Activated naive CD4-positive, alpha-beta T cell treated with anti-CD3 and anti-CD28 coated beads, Interleukin-2, amount 10 ng/mL, durations not matched to agents 7 days and 5 days (primary cell): ENCODE results near the gene WNT5B.

Experiments used
- CTCF ChIA-PET: fragments of 350-600 bp; sonication (Branson Sonifier 250); formaldehyde crosslinking; loops from one replicate; lab custom pipeline; 2021; ENCODE audit warnings: antibody characterized with exemption; lab: Charles Lee
- DNase-seq: peaks from one replicate; pipeline ENCODE4 v3.0.0-alpha.2; 2020
- H3K27ac Mint-ChIP-seq: one replicate; pipeline ENCODE4 v1.8.0; 2021; ENCODE audit warnings: mild to moderate bottlenecking, moderate library complexity, mixed read lengths
- H3K27me3 Mint-ChIP-seq: one replicate; pipeline ENCODE4 v1.8.0; 2021; ENCODE audit warnings: mild to moderate bottlenecking, mixed read lengths
- H3K36me3 Mint-ChIP-seq: one replicate; pipeline ENCODE4 v1.8.0; 2021; ENCODE audit warnings: mixed read lengths
- H3K4me1 Mint-ChIP-seq: one replicate; pipeline ENCODE4 v1.8.0; 2021; ENCODE audit warnings: mixed read lengths
- H3K4me3 Mint-ChIP-seq: one replicate; pipeline ENCODE4 v1.8.0; 2021; ENCODE audit warnings: mild to moderate bottlenecking, moderate library complexity, mixed read lengths
- H3K9me3 Mint-ChIP-seq: one replicate; pipeline ENCODE4 v1.8.0; 2021; ENCODE audit warnings: mixed read lengths

WNT5B gene

DNA sequence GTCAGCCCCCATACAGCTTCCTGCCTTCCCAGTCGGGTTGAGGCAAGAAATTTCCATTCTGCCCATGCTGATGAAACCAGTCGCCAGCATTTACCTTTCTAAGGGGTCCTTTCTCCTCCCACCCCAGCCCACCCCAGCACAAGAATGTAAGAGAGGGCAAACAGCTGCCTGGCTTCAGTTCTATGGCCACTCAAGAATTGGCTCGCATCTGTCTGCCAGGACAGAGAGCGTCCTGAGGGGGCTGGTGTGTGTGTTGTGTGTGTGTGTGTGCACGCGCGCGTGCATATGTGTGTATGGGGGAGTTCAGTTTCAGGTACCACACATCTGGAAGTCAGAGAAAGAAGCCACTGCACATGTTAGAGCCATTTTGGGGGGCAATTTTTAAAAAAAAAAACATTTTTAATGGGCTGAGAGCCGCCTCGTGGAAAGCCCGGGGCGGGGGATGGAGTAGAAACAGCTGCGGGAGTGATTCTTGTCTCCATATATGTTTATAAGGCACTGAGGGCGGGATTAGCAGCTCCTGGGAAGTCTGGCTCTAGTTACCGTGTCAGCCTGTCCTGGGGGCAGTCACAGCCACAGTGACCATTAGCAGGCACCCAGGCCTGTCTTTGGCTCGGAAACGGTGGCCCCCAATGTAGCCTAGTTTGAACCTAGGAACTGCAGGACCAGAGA is at the start of gene WNT5B:
TSS of gene WNT5B (plus strand) at position 566 of the 672 bp plus-strand sequence. CDS start 2,124 bp downstream, outside the sequence.
- Mint-ChIP-seq H3K27ac (no peak within 1 kb of the TSS), H3K4me1 (peaks cover 21% of the 10 kb centered on the region), H3K4me3 (peak within 1 kb of the TSS; percentile 5), H3K27me3 (peaks cover 81% of the 10 kb centered on the region), H3K9me3 (no peaks in the 10 kb centered on the region), H3K36me3 (no peaks in the 10 kb centered on the region)
- CTCF ChIA-PET = interaction anchor here (1.7 kb wide), 1 partner anchor 233 kb away, joined by 3 read pairs; no protein-coding TSS in a partner anchor
- no peak for DNase-seq

DNA sequence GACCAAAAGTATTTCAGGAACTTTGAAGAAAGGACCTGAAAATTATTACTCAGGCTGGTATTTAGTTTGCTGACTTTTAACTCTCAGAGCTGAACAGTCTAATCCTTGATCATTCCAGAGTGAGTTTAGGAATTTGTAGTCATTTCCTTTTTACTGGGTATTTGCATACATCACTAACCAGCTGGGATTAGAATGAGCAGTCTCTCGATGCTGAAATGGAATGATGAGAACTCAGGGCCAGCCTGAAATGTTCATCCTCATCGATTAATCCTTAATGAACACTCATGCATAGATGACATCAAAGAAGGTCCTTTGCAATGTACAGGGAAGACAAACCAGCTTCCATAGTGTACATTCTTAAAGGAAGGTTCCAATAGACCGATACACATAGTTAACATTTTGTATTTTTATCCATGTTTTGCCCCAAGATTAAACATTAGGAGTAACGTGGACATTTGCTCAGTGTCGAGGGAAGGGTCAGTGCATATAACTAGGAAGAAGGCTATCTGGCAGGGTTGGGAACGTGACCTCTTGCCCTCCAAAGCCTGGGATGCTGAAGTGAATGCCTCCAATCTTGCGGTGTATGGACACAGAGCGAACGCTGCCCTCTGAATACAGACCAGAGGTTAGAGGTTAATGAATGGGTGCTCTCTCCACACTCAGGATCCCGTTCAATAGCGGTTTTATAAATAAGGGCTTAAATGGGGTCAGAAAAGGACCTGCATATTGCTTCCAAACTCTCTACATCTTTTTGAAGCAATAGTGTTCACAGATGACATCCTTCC is 49.2 kb upstream of the WNT5B start:
- no peaks in the 10 kb centered on the region for H3K9me3 Mint-ChIP-seq
- no peaks in the 10 kb centered on the region for H3K36me3 Mint-ChIP-seq
- peaks cover 9% of the 10 kb centered on the region for H3K27me3 Mint-ChIP-seq
- CTCF ChIA-PET = interaction anchor here (1.1 to 9.6 kb wide), 2 partner anchors 462 to 1010 kb away, joined by 3 to 210 read pairs; no protein-coding TSS in a partner anchor
- no peak for DNase-seq
- H3K4me3 Mint-ChIP-seq = no peak overlapping the region
- H3K4me1 Mint-ChIP-seq = peaks cover 6% of the 10 kb centered on the region
- no peak overlapping the region for H3K27ac Mint-ChIP-seq

DNA sequence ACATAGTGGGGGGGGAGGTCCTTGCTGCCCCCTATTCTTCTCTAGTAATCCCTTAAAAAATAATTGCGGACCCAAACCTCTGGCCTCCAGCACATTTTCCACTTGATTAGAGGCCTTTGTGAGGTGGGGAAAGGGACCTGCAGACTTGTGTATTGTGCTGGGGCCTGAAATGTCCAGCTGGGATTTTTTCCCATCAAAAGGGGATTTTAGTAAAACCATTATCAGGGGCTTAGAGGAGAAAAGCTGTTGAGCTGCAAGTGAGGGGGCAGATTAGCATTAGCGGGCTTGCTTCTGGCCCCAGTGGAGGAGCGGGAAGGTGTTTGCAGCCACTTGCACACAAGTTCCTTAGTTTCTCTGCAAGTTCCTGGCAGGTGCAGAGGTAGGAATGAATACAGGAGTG is 48.5 kb upstream of the WNT5B start:
- CTCF ChIA-PET = interaction anchor here (1.1 to 9.6 kb wide), 3 partner anchors 24 to 1011 kb away, joined by 3 to 210 read pairs (median 3); no protein-coding TSS in a partner anchor
- Mint-ChIP-seq H3K36me3 (no peaks in the 10 kb centered on the region), H3K27me3 (peaks cover 7% of the 10 kb centered on the region), H3K4me1 (peaks cover 6% of the 10 kb centered on the region), H3K9me3 (no peaks in the 10 kb centered on the region), H3K27ac (no peak overlapping the region), H3K4me3 (no peak overlapping the region)
- no peak for DNase-seq

DNA sequence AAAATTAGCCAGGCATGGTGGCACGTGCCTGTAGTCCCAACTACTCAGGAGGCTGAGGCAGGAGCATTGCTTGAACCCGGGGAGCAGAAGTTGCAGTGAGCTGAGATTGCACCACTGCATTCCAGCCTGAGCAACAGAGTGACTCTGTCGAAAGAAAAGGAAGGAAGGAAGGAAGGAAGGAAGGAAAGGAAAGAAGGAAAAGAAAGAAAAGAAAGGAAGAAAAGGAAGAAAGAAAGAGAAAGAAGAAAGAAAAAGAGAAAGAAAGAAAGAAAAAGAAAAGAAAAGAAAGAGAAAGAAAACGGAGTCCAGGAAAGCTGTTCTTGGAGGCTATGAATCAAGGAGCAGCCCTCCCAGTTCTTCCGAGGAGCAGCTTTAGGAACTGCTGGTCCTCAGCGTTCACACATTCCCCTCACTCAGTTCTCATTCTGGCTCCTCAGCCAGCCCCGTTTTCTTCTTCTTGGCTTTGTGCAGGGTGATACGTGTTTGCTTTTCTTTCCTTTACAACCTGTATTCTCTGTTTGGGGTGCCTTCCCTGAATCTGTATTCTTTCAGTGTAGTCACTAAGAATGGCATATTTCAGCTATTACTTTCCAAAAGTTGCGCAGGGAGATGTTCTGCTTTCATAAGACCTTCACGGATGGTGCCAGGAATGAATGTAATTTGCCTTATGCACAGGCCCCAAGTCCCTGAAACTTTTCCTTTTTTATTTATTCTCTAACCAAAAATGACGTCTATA is 46.9 kb upstream of the WNT5B start:
- CTCF ChIA-PET = interaction anchor here (1.2 to 9.6 kb wide), 9 partner anchors 19 to 1013 kb away, joined by 3 to 210 read pairs (median 10); no protein-coding TSS in a partner anchor
- no peak overlapping the region for H3K27ac Mint-ChIP-seq
- H3K27me3 Mint-ChIP-seq = peaks cover 3% of the 10 kb centered on the region
- H3K4me3 Mint-ChIP-seq = no peak overlapping the region
- no peak for DNase-seq
- peaks cover 6% of the 10 kb centered on the region for H3K4me1 Mint-ChIP-seq
- H3K9me3 Mint-ChIP-seq = no peaks in the 10 kb centered on the region
- H3K36me3 Mint-ChIP-seq = peaks cover 4% of the 10 kb centered on the region

DNA sequence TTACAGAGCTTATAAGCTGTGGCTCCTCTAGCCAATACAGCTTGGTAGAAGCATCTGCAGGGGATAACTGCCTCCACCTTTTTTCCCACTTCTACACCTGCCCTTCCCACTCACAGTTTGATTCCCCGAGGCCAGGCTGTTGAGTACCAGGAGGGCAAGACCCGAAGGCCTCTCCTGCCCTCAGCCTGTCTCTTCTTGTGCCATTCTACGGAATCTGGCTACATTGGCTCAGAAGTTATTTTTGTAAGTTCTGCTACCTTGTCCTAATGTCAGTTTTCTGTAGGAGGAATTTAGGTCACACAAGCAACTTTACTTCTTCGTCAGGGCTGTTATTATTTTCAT is 46.4 kb upstream of the WNT5B start:
- H3K27ac Mint-ChIP-seq = no peak overlapping the region

DNA sequence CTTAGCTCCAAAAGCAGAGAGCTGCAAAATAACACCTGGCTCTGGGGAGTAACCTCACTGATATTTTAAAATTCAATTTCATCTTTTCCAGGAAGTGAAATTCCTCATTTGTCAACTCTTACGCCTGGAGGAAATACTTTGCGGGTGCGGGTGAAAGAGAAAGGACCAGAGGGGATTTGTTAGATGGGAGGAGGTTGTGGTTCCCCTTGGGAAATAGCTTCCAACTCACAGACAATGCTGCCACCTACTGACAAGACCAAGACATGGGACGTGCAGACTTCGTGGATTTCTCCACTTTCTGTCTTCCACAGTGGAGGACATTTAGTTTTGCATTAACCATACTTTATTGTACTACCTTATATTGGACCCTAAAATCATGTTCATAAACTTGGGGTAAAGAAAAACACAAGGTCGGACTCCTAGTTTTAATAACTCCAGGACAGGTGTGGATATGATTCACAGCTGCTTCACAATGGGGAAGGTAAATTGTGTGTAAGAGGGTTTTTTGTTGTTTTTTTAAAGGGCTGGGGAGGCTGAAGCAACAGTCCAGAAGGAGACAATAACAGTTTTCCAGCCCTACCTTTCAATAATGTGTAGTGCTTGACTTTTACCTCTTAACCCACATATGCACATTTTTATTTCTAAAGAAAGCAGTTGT is 45.5 kb upstream of the WNT5B start:
- Mint-ChIP-seq H3K9me3 (no peaks in the 10 kb centered on the region), H3K36me3 (peaks cover 11% of the 10 kb centered on the region), H3K4me1 (peaks cover 17% of the 10 kb centered on the region), H3K4me3 (no peak overlapping the region), H3K27ac (no peak overlapping the region), H3K27me3 (peaks cover 3% of the 10 kb centered on the region)
- CTCF ChIA-PET = interaction anchor here (0.6 to 9.6 kb wide), 23 partner anchors 9 to 1594 kb away, joined by 3 to 210 read pairs (median 5); partner anchors contain the start of gene RAD52
- DNase-seq = peak; percentile 78

More for the DNA sequence above, 46.4 kb upstream of the WNT5B start:
- Mint-ChIP-seq H3K4me1 (peaks cover 8% of the 10 kb centered on the region), H3K9me3 (no peaks in the 10 kb centered on the region), H3K27me3 (peaks cover 3% of the 10 kb centered on the region), H3K4me3 (no peak overlapping the region), H3K36me3 (peaks cover 6% of the 10 kb centered on the region)
- no peak for DNase-seq
- CTCF ChIA-PET = interaction anchor here (0.8 to 9.6 kb wide), 18 partner anchors 10 to 1015 kb away, joined by 3 to 210 read pairs (median 6); partner anchors contain the start of gene RAD52

DNA sequence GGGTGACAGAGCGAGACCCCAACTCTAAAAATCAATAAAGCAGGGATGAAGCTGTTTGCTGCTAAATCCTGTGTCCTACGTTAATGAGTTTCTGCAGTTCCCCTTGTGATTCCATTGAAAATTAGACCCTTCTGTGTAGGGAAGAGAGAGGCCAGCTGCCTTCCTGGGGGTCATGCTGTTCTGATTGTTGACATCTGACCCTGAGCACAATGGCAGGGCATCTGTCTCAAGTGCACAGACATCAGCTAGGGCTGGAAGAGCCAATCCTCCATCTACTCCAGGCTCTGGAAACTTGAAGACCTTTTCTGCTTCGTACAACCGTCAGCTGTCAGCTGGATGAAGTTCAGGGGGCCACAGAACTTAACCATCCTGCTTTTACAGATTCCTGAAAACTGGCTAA is 44.7 kb upstream of the WNT5B start:
- CTCF ChIA-PET = interaction anchor here (0.6 to 9.6 kb wide), 11 partner anchors 9 to 1015 kb away, joined by 3 to 210 read pairs (median 11); partner anchors contain the start of gene RAD52
- Mint-ChIP-seq H3K27ac (no peak overlapping the region), H3K27me3 (peaks cover 3% of the 10 kb centered on the region), H3K4me1 (peaks cover 23% of the 10 kb centered on the region), H3K4me3 (no peak overlapping the region), H3K9me3 (no peaks in the 10 kb centered on the region), H3K36me3 (peaks cover 16% of the 10 kb centered on the region)
- no peak for DNase-seq

DNA sequence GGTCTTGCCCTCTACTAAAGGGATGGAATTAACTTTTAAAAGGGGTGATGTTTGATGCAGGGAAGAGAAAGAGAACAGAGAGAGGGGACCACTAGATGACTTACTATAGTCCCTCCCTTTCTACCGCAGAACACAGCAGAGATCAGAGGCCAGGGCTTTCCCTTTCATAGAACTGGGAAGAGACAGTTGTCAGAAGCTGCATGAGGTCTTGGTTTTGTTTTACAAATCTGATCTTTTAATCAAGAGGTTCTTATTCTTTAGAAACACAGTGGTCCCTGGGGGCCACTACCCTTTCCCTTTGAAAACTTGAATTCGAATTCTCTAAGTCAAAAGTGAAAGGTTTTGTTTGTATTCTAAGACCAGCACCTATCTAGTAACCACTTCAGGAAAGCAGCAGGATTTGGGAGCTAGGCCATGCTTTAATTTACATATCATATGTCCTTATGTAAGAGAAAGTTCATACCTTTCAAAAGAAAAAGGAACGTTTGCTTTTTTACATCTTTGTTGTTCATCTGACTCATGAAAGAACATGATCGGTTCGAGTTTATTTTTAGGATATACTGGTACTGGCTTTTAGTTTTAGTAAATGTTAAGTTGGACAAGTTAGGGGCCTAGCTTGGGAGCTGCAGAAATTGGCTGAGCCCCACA is 41.0 kb upstream of the WNT5B start:
- CTCF ChIA-PET = interaction anchor here (1.0 to 2.5 kb wide), 4 partner anchors 14 to 471 kb away, joined by 3 to 14 read pairs (median 4); no protein-coding TSS in a partner anchor
- H3K9me3 Mint-ChIP-seq = no peaks in the 10 kb centered on the region
- H3K4me1 Mint-ChIP-seq = peaks cover 57% of the 10 kb centered on the region
- no peaks in the 10 kb centered on the region for H3K27me3 Mint-ChIP-seq
- DNase-seq = no peak
- H3K4me3 Mint-ChIP-seq = no peak overlapping the region
- peaks cover 42% of the 10 kb centered on the region for H3K36me3 Mint-ChIP-seq
- H3K27ac Mint-ChIP-seq = peak overlapping the region; percentile 72

DNA sequence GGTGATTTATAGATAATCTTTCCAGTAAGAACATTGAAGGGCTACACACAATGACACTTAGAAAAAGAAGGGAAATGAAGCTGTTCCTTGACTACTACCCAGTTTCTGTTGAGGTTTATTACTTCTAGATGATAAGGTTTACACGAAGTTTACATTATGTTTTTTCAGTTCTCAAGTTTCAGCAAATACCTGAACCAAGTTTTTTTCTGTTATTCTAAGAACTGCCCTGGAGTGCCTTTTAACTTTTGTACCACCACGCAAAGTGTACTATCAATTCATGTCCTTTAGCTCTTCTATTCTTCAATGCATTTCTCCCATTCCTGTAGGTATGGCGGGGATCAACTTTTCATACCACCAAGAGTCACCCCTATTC is 40.5 kb upstream of the WNT5B start:
- H3K36me3 Mint-ChIP-seq = peaks cover 45% of the 10 kb centered on the region
- DNase-seq = no peak
- no peaks in the 10 kb centered on the region for H3K27me3 Mint-ChIP-seq
- no peaks in the 10 kb centered on the region for H3K9me3 Mint-ChIP-seq
- H3K4me3 Mint-ChIP-seq = no peak overlapping the region
- peak overlapping the region; percentile 72 for H3K27ac Mint-ChIP-seq
- CTCF ChIA-PET = interaction anchor here (1.3 to 2.5 kb wide), 4 partner anchors 13 to 472 kb away, joined by 3 to 14 read pairs (median 4); no protein-coding TSS in a partner anchor
- H3K4me1 Mint-ChIP-seq = peaks cover 53% of the 10 kb centered on the region

DNA sequence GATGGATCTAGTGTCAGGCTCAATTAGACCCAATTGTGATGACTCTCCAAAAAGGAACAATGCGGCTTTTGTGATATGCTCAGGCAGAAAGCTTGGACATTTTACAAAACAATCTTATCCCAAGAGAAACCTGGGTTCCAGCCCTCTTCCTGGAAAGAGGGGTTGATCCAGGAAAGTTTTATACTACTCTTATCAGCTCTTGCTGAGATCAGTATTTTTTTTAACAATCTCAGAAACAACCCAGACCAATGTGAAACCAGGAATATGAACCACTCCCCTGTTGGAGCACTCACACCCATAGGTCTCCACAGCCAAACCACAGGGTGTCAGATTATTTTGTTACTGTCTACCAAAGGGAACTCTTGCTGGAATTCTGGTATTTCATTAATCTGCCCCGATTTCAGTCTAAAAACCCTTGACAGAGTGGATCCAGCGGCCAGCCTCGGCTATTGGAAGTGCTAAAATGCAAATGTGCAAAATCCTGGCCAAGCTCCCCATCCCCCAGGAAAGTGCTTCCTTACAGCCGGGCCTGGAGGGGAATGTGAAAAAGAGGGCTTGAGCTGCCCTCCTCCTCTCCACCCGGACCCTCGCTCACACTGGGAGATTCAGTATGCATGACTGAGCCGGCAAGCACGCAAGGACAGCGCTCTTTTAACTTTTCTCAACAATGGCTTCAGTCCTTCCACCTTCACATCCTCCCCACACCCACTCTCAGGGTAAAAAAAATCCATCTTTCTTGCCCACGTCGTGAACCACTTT is 38.6 kb upstream of the WNT5B start:
- H3K4me3 Mint-ChIP-seq = peak overlapping the region; percentile 97
- CTCF ChIA-PET = interaction anchor here (1.3 to 4.6 kb wide), 3 partner anchors 15 to 472 kb away, joined by 3 to 19 read pairs (median 8); no protein-coding TSS in a partner anchor
- DNase-seq = no peak
- no peaks in the 10 kb centered on the region for H3K9me3 Mint-ChIP-seq
- H3K36me3 Mint-ChIP-seq = peaks cover 49% of the 10 kb centered on the region
- H3K4me1 Mint-ChIP-seq = peaks cover 58% of the 10 kb centered on the region
- H3K27ac Mint-ChIP-seq = peak overlapping the region; percentile 4
- no peaks in the 10 kb centered on the region for H3K27me3 Mint-ChIP-seq

DNA sequence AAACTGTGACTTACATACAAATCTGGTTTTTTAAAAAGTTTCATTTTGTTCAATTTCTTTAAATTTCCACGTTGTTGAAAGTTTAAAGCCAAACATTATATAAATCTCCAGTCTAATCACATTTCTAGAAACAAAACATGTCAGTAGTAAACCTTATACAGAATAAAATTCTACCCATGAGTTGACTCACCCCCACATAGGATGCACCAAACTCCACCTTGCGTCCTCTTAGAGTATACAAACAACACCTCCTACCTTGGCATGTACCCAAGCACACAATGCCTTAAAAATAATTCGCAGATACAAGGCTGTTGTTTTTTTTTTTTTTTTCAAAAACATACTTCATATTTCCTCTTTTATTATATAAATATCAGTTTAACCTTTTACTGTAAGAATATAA is 38.0 kb upstream of the WNT5B start:
- Mint-ChIP-seq H3K27me3 (no peaks in the 10 kb centered on the region), H3K4me3 (peak overlapping the region; percentile 97), H3K4me1 (peaks cover 64% of the 10 kb centered on the region), H3K36me3 (peaks cover 49% of the 10 kb centered on the region), H3K9me3 (no peaks in the 10 kb centered on the region), H3K27ac (peak overlapping the region; percentile 4)
- peak; percentile 47 for DNase-seq
- CTCF ChIA-PET = interaction anchor here (2.7 to 4.6 kb wide), 3 partner anchors 13 to 474 kb away, joined by 9 to 27 read pairs (median 19); no protein-coding TSS in a partner anchor

DNA sequence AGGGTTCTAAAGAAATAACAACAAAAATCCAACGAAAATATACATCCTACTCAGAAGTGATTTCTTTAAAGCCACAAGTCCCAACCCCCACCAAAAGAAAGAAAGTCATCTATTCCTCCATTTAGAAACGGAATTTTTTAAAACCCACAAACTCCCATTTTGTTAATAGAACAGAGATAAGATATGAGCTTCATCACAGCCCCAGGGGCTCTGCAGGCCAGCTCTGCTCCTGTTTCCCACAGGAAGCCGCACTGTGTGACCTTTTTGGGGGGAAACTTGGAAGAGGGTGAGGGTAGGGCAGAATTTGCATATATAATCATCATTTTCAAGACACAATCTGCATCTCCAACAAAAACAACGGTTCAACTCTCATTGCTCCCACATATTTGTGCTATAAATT is 37.5 kb upstream of the WNT5B start:
- peaks cover 46% of the 10 kb centered on the region for H3K36me3 Mint-ChIP-seq
- H3K4me3 Mint-ChIP-seq = peak overlapping the region; percentile 97
- DNase-seq = no peak
- H3K27ac Mint-ChIP-seq = peak overlapping the region; percentile 53
- H3K9me3 Mint-ChIP-seq = no peaks in the 10 kb centered on the region
- CTCF ChIA-PET = interaction anchor here (2.5 to 4.6 kb wide), 4 partner anchors 8 to 474 kb away, joined by 9 to 27 read pairs (median 18); no protein-coding TSS in a partner anchor
- H3K4me1 Mint-ChIP-seq = peaks cover 68% of the 10 kb centered on the region
- no peaks in the 10 kb centered on the region for H3K27me3 Mint-ChIP-seq
